Panc1 (cell line): ENCODE results near the gene SYNC.

ENCODE experiments used
- POLR2AphosphoS5 ChIP-seq: IDR thresholded peaks from 2 replicates; pipeline ENCODE4 v1.6.1; 2012; ENCODE audit warnings: mild to moderate bottlenecking, low read depth, low read length, moderate library complexity
- REST ChIP-seq, 2 experiments: IDR thresholded peaks; 2 replicates each; pipeline ENCODE4 v1.6.1; 2011 to 2012; ENCODE audit warnings: low read depth in 2 of 2, control low read depth in 1 of 2, low read length in 1 of 2, mild to moderate bottlenecking in 1 of 2, moderate library complexity in 1 of 2; ENCODE audit not compliant: insufficient read depth in 1 of 2
- SIN3A ChIP-seq: IDR thresholded peaks from 2 replicates; pipeline ENCODE4 v1.6.1; 2012; ENCODE audit warnings: low read depth, mild to moderate bottlenecking, low read length, moderate library complexity, borderline replicate concordance; ENCODE audit not compliant: insufficient read depth
- TCF7L2 ChIP-seq: IDR thresholded peaks from 2 replicates; pipeline ENCODE4 v1.6.1; 2011; ENCODE audit warnings: mild to moderate bottlenecking, low read depth, low read length, inconsistent platforms
- TF ChIP-seq, protein P1 (sequence below): fragments of 450-650 bp; IDR thresholded peaks from 2 replicates; pipeline ENCODE4 v1.5.1; 2017; ENCODE audit warnings: mild to moderate bottlenecking

GRCh38 chr1:32709075-32709474 lies 6.5 kb upstream of the SYNC start:
- TF ChIP-seq, protein P1, sequence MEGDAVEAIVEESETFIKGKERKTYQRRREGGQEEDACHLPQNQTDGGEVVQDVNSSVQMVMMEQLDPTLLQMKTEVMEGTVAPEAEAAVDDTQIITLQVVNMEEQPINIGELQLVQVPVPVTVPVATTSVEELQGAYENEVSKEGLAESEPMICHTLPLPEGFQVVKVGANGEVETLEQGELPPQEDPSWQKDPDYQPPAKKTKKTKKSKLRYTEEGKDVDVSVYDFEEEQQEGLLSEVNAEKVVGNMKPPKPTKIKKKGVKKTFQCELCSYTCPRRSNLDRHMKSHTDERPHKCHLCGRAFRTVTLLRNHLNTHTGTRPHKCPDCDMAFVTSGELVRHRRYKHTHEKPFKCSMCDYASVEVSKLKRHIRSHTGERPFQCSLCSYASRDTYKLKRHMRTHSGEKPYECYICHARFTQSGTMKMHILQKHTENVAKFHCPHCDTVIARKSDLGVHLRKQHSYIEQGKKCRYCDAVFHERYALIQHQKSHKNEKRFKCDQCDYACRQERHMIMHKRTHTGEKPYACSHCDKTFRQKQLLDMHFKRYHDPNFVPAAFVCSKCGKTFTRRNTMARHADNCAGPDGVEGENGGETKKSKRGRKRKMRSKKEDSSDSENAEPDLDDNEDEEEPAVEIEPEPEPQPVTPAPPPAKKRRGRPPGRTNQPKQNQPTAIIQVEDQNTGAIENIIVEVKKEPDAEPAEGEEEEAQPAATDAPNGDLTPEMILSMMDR, result no peak
- TF ChIP-seq SIN3A (no peak), REST (IDR thresholded peaks at IDR 0.05; ENCODE audit: insufficient read depth in 1 of 2, low read depth in 2 of 2, low read length in 1 of 2) (no peak), POLR2AphosphoS5 (no peak), TCF7L2 (no peak)
